PFSK-1 (cell line): ENCODE results near the gene GUCY1A2.

ENCODE experiments used
- POLR2AphosphoS5 ChIP-seq: IDR thresholded peaks from 2 replicates; pipeline ENCODE4 v1.6.1; 2012; ENCODE audit warnings: low read depth, mild to moderate bottlenecking, control low read depth, low read length, moderate library complexity
- TF ChIP-seq, protein P1 (sequence below), 2 experiments: IDR thresholded peaks; 2 replicates each; pipeline versions ENCODE4 v1.6.1 to v1.8.0; 2011 to 2012; ENCODE audit warnings: low read depth in 2 of 2, low read length in 2 of 2, control low read depth in 1 of 2, inconsistent platforms in 1 of 2, mild to moderate bottlenecking in 1 of 2, moderate library complexity in 1 of 2; ENCODE audit not compliant: insufficient read depth in 1 of 2

DNA sequence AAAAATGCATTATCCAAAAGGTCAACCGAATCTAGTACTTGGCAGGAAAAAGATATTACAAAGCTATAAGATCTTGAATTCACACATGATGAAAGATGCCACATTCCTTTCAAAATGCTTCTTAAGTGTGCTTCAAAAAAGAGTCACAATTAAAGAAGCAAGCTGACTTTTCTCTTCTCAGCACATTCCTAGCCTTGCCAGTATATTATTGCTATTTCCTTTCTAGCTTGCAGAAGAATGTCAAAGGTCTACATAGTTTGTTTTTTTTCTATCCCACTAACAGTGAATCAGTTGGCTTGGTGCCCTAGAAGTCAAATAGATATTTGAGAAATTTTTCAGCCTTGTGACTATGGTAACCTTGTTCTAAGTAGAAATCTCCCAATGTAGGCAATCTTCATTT is 56.8 kb downstream of the GUCY1A2 start:
- no peak for TF ChIP-seq POLR2AphosphoS5
- TF ChIP-seq, protein P1, sequence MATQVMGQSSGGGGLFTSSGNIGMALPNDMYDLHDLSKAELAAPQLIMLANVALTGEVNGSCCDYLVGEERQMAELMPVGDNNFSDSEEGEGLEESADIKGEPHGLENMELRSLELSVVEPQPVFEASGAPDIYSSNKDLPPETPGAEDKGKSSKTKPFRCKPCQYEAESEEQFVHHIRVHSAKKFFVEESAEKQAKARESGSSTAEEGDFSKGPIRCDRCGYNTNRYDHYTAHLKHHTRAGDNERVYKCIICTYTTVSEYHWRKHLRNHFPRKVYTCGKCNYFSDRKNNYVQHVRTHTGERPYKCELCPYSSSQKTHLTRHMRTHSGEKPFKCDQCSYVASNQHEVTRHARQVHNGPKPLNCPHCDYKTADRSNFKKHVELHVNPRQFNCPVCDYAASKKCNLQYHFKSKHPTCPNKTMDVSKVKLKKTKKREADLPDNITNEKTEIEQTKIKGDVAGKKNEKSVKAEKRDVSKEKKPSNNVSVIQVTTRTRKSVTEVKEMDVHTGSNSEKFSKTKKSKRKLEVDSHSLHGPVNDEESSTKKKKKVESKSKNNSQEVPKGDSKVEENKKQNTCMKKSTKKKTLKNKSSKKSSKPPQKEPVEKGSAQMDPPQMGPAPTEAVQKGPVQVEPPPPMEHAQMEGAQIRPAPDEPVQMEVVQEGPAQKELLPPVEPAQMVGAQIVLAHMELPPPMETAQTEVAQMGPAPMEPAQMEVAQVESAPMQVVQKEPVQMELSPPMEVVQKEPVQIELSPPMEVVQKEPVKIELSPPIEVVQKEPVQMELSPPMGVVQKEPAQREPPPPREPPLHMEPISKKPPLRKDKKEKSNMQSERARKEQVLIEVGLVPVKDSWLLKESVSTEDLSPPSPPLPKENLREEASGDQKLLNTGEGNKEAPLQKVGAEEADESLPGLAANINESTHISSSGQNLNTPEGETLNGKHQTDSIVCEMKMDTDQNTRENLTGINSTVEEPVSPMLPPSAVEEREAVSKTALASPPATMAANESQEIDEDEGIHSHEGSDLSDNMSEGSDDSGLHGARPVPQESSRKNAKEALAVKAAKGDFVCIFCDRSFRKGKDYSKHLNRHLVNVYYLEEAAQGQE (IDR thresholded peaks at IDR 0.05; ENCODE audit: insufficient read depth in 1 of 2, low read depth in 2 of 2, low read length in 2 of 2), result no peak
